Endothelial cell of umbilical vein (primary cell): Measurements from ENCODE around the gene PTCSC3.

Experiments used
- CTCF ChIP-seq, 2 donors: IDR thresholded peaks; 1 replicate in 1 of 2; 2 replicates in 1 of 2; pipeline ENCODE4 v1.5.1; 2011; ENCODE audit warnings: low read length in 2 of 2, mild to moderate bottlenecking in 2 of 2, moderate library complexity in 2 of 2, control low read depth in 1 of 2, inconsistent platforms in 1 of 2, low read depth in 1 of 2; ENCODE audit not compliant: insufficient read depth in 1 of 2; ENCODE audit errors: extremely low read depth in 1 of 2
- EZH2 ChIP-seq: IDR thresholded peaks from 2 replicates; pipeline ENCODE4 v1.6.1; 2012; ENCODE audit warnings: borderline replicate concordance, low read depth, mild to moderate bottlenecking, moderate library complexity, low read length, inconsistent platforms; ENCODE audit not compliant: severe bottlenecking
- FOS ChIP-seq: IDR thresholded peaks from 2 replicates; pipeline ENCODE4 v1.6.1; 2011; ENCODE audit warnings: mild to moderate bottlenecking, low read length, moderate library complexity, borderline replicate concordance; ENCODE audit not compliant: insufficient read depth
- GATA2 ChIP-seq: IDR thresholded peaks from 2 replicates; pipeline ENCODE4 v1.7.0; 2011; ENCODE audit warnings: low read depth, mild to moderate bottlenecking, moderate library complexity, mixed read lengths, low read length; ENCODE audit not compliant: insufficient read length, insufficient read depth
- JUN ChIP-seq: IDR thresholded peaks from 2 replicates; pipeline ENCODE4 v1.6.1; 2011; ENCODE audit warnings: borderline replicate concordance, low read depth; ENCODE audit not compliant: insufficient read length, insufficient read depth
- MAX ChIP-seq: IDR thresholded peaks from 2 replicates; pipeline ENCODE4 v1.6.1; 2011; ENCODE audit not compliant: insufficient read depth, insufficient read length
- POLR2A ChIP-seq: IDR thresholded peaks from 2 replicates; pipeline ENCODE4 v1.6.1; 2012; ENCODE audit warnings: low read depth, mild to moderate bottlenecking, control low read depth, low read length
- POLR2AphosphoS5 ChIP-seq: IDR thresholded peaks from 2 replicates; pipeline ENCODE4 v1.6.1; 2012; ENCODE audit warnings: low read depth, mild to moderate bottlenecking, control low read depth, low read length, moderate library complexity; ENCODE audit not compliant: insufficient read depth

GRCh38 chr14:36130186-36130585 is 46.3 kb downstream of the PTCSC3 start:
- no peak for TF ChIP-seq POLR2AphosphoS5
- no peak for TF ChIP-seq CTCF (IDR thresholded peaks at IDR 0.05; ENCODE audit: extremely low read depth in 1 of 2, insufficient read depth in 1 of 2, low read depth in 1 of 2, low read length in 2 of 2)
- no peak for TF ChIP-seq POLR2A
- TF ChIP-seq EZH2 = no peak
- no peak for TF ChIP-seq JUN
- TF ChIP-seq GATA2 = no peak
- TF ChIP-seq MAX = no peak
- TF ChIP-seq FOS = no peak
